Measurements from ENCODE around the gene PLOD1. TPM values are rescaled to one million over a fixed set of nuclear protein-coding genes. Genes with fewer than 3 reads are reported as not detected.

Gene PLOD1
- total and polyA plus RNA-seq, 12 donors: 27.3 to 102 (median 48.5) TPM

- intact Hi-C loops (cut with DNase I): no loop called here
- DNase-seq (no peak), ATAC-seq (no peak)
- WGBS, 2 donors: 81 to 82% methylated on average over 7 of the region's 7 CpGs
- no peaks in the 10 kb centered on the region for H3K27me3 ChIP-seq
- peak overlapping the region; percentile 69 to 95 (median 85) for H3K27ac ChIP-seq
- TF ChIP-seq CTCF (IDR thresholded peaks at IDR 0.05): no peak
- H3K4me1 ChIP-seq: peaks cover 17 to 47% (median 34%) of the 10 kb centered on the region in 9 donors
- no peaks in the 10 kb centered on the region for H3K36me3 ChIP-seq
- H3K9me3 ChIP-seq: no peaks in the 10 kb centered on the region
- H3K4me3 ChIP-seq: no peak overlapping the region
Measured at GRCh38 chr1:11887666-11888007, 46.9 kb upstream of the PLOD1 start.

GRCh38 chr1:11888206-11888876, 46.2 kb upstream of the PLOD1 start:
- Histone ChIP-seq H3K9me3 (no peaks in the 10 kb centered on the region), H3K27ac (peak overlapping the region in 8 of 10 donors; percentile 69 to 92 (median 85)), H3K36me3 (no peaks in the 10 kb centered on the region), H3K27me3 (no peaks in the 10 kb centered on the region), H3K4me1 (peaks cover 13 to 41% (median 27%) of the 10 kb centered on the region in 9 donors), H3K4me3 (no peak overlapping the region)
- ATAC-seq: no peak
- DNase-seq: no peak
- TF ChIP-seq CTCF (IDR thresholded peaks at IDR 0.05): no peak
- 79 to 81% methylated on average over 15 of the region's 15 CpGs for WGBS, 2 donors
- intact Hi-C loops (cut with DNase I): no loop called here

- intact Hi-C loops (cut with DNase I): no loop called here
- 53 to 72% methylated on average over 3 of the region's 3 CpGs for WGBS, 2 donors
Measured at GRCh38 chr1:11888877-11889208, 45.7 kb upstream of the PLOD1 start.

GRCh38 chr1:11891433-11892186, 42.9 kb upstream of the PLOD1 start:
- no peak overlapping the region for H3K27ac ChIP-seq
- DNase-seq (no peak), ATAC-seq (no peak)
- TF ChIP-seq CTCF (IDR thresholded peaks at IDR 0.05): no peak
- intact Hi-C loops (cut with DNase I): loop anchor here in 3 of 10 donors (2.0 to 10.0 kb wide), 2 partner anchors 53 to 143 kb away; no protein-coding TSS in a partner anchor
- 87 to 89% methylated on average over 6 of the region's 6 CpGs for WGBS, 2 donors
- no peak overlapping the region for H3K4me3 ChIP-seq
- peaks cover 0 to 18% (median 13%) of the 10 kb centered on the region in 7 donors for H3K27me3 ChIP-seq
- H3K9me3 ChIP-seq: no peaks in the 10 kb centered on the region
- peaks cover 5 to 21% (median 16%) of the 10 kb centered on the region in 9 donors for H3K4me1 ChIP-seq
- no peaks in the 10 kb centered on the region for H3K36me3 ChIP-seq

More at GRCh38 chr1:11888877-11889208, 45.7 kb upstream of the PLOD1 start:
- Histone ChIP-seq H3K9me3 (no peaks in the 10 kb centered on the region), H3K27ac (peak overlapping the region in 6 of 10 donors; percentile 40 to 92 (median 87)), H3K27me3 (no peaks in the 10 kb centered on the region), H3K36me3 (no peaks in the 10 kb centered on the region), H3K4me3 (no peak overlapping the region), H3K4me1 (peaks cover 12 to 36% (median 25%) of the 10 kb centered on the region in 9 donors)
- no peak for TF ChIP-seq CTCF (IDR thresholded peaks at IDR 0.05)
- ATAC-seq (no peak), DNase-seq (no peak)
